RWPE1 (cell line): ENCODE measurements around the gene DNAJB12.
"Not testable (repeated sequence)": the region's sequence is repeated elsewhere in the genome, so short reads cannot be mapped to it uniquely, and the experiment has no call there.

Experiments
- CTCF ChIA-PET: fragments of 350-600 bp; sonication (Branson Sonifier 250); formaldehyde crosslinking; extraction: SDS; loops from one replicate; lab custom pipeline; 2021; lab: Yijun Ruan, JAX
- POLR2A ChIA-PET: fragments of 400-600 bp; formaldehyde crosslinking; extraction: SDS; loops from one replicate; lab custom pipeline; 2020; ENCODE audit warnings: antibody characterized with exemption; ENCODE audit not compliant: low non-redundant PET; lab: Yijun Ruan, JAX
- DNase-seq: peaks from one replicate; pipeline ENCODE4 v3.0.0; 2012; ENCODE audit warnings: low spot score
- H3K27ac ChIP-seq: fragments of 450-650 bp; 2 replicates; pipeline ENCODE4 v1.5.1; 2017
- CTCF ChIP-seq: fragments of 450-650 bp; conservative IDR thresholded peaks from 2 replicates; pipeline ENCODE4 v1.5.1; 2017; ENCODE audit warnings: low read depth, mild to moderate bottlenecking

Gene DNAJB12

GRCh38 chr10:72328045-72328828 lies 26.5 kb downstream of the DNAJB12 start:
- peak; percentile 64 for TF ChIP-seq CTCF
- DNase-seq, result no peak
- ChIA-PET POLR2A (interaction anchor here (1.4 to 4.8 kb wide), 2 partner anchors 51 to 55 kb away, joined by 3 to 46 read pairs; partner anchors contain the start of gene DDIT4), CTCF (interaction anchor here (0.6 to 2.0 kb wide), 10 partner anchors 8 to 196 kb away, joined by 3 to 14 read pairs (median 3); no protein-coding TSS in a partner anchor)
- peak overlapping the region; percentile 100 for H3K27ac ChIP-seq

GRCh38 chr10:72326665-72327603 lies 27.8 kb downstream of the DNAJB12 start:
- ChIA-PET CTCF (interaction anchor here (2.0 kb wide), 1 partner anchor 51 kb away, joined by 14 read pairs; no protein-coding TSS in a partner anchor), POLR2A (interaction anchor here (1.1 to 1.4 kb wide), 2 partner anchors 30 to 53 kb away, joined by 3 read pairs; partner anchors contain the start of gene DDIT4)
- peak overlapping the region; percentile 100 for H3K27ac ChIP-seq
- DNase-seq, result not testable (repeated sequence)

- DNase-seq, result not testable (repeated sequence)
- CTCF ChIA-PET, result interaction anchor here (0.7 kb wide), 1 partner anchor 50 kb away, joined by 3 read pairs; no protein-coding TSS in a partner anchor
- H3K27ac ChIP-seq, result peak overlapping the region; percentile 100
- POLR2A ChIA-PET, result interaction anchor here (0.7 to 1.2 kb wide), 2 partner anchors 49 to 51 kb away, joined by 3 to 5 read pairs; no protein-coding TSS in a partner anchor
Observed at GRCh38 chr10:72325243-72326175, 29.2 kb downstream of the DNAJB12 start.

- ChIA-PET POLR2A (interaction anchor here (0.5 to 0.6 kb wide), 3 partner anchors 8 to 52 kb away, joined by 3 to 4 read pairs (median 4); partner anchors contain the start of gene DDIT4), CTCF (interaction anchor here (0.7 kb wide), 1 partner anchor 32 kb away, joined by 4 read pairs; no protein-coding TSS in a partner anchor)
Observed at GRCh38 chr10:72323771-72324191, 30.9 kb downstream of the DNAJB12 start.

GRCh38 chr10:72323108-72323749 lies 31.5 kb downstream of the DNAJB12 start:
- DNase-seq, result no peak
- no peak for TF ChIP-seq CTCF
- H3K27ac ChIP-seq, result peak overlapping the region; percentile 100
- POLR2A ChIA-PET, result interaction anchor here (0.5 to 0.6 kb wide), 2 partner anchors 9 to 52 kb away, joined by 4 read pairs; no protein-coding TSS in a partner anchor
- CTCF ChIA-PET, result interaction anchor here (0.7 to 1.0 kb wide), 2 partner anchors 31 to 48 kb away, joined by 3 to 4 read pairs; no protein-coding TSS in a partner anchor

More at GRCh38 chr10:72323771-72324191, 30.9 kb downstream of the DNAJB12 start:
- DNase-seq, result no peak
- peak overlapping the region; percentile 100 for H3K27ac ChIP-seq
- no peak for TF ChIP-seq CTCF

- DNase-seq, result peak; percentile 82
- ChIA-PET POLR2A (interaction anchor here (0.5 to 3.6 kb wide), 10 partner anchors 9 to 755 kb away, joined by 3 to 86 read pairs (median 4); partner anchors contain the start of gene DDIT4), CTCF (interaction anchor here (1.0 to 1.8 kb wide), 3 partner anchors 9 to 48 kb away, joined by 3 to 8 read pairs (median 6); no protein-coding TSS in a partner anchor)
- TF ChIP-seq CTCF, result no peak
- H3K27ac ChIP-seq, result peak overlapping the region; percentile 100
Observed at GRCh38 chr10:72322280-72323058, 32.2 kb downstream of the DNAJB12 start.
